Kidney epithelial cell (primary cell): ENCODE measurements around the gene TEX29. TPM values are rescaled to one million over a fixed set of nuclear protein-coding genes. Genes with fewer than 3 reads are reported as not detected.

Experiments used
- DNase-seq: peaks from one replicate; pipeline ENCODE4 v3.0.0-alpha.2; 2010; ENCODE audit warnings: low read depth
- H3K27me3 ChIP-seq: 2 replicates; pipeline ENCODE4 v1.6.0; 2011; ENCODE audit warnings: low read length; ENCODE audit not compliant: control insufficient read depth, insufficient read depth
- H3K36me3 ChIP-seq: 2 replicates; pipeline ENCODE4 v1.5.1; 2011; ENCODE audit warnings: low read length; ENCODE audit not compliant: control insufficient read depth, insufficient read depth
- H3K4me3 ChIP-seq: 2 replicates; pipeline ENCODE4 v1.5.1; 2011; ENCODE audit warnings: low read depth, mild to moderate bottlenecking, control low read depth, low read length
- total RNA-seq: library from RNA; depleted of rRNA; stranded (reverse); fragments of >200 nt; gene quantifications from 2 replicates; pipeline ENCODE4 v1.2.3, GENCODE V29; 2015
- TF ChIP-seq, protein P1 (sequence below): IDR thresholded peaks from 2 replicates; pipeline ENCODE4 v1.5.1; 2011; ENCODE audit warnings: mild to moderate bottlenecking, moderate library complexity, low read length, control low read depth, inconsistent platforms; ENCODE audit not compliant: insufficient read depth, poor library complexity, severe bottlenecking

Gene TEX29
- total RNA-seq, 1 donor from 2014 or later: not detected

DNA sequence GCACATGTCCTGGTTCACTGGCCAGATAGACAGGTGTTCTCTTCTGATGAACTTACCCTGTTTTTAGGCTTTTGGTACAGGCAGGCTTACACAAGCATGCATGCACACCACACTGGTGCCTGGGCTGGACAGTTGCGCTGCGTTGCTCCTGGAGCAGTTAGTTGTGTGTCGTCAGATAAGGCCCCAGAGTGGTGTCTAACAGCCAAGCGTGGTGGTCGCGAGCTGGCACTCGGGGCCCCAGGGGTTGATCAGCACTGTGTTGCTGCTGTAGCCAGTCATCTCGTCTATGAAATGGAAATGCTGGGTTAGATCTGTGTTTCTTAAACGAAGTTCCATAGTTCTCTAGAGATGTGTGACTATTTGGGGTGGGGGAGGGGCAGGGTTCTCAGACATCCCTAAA is 24.6 kb upstream of the TEX29 start:
- TF ChIP-seq, protein P1, sequence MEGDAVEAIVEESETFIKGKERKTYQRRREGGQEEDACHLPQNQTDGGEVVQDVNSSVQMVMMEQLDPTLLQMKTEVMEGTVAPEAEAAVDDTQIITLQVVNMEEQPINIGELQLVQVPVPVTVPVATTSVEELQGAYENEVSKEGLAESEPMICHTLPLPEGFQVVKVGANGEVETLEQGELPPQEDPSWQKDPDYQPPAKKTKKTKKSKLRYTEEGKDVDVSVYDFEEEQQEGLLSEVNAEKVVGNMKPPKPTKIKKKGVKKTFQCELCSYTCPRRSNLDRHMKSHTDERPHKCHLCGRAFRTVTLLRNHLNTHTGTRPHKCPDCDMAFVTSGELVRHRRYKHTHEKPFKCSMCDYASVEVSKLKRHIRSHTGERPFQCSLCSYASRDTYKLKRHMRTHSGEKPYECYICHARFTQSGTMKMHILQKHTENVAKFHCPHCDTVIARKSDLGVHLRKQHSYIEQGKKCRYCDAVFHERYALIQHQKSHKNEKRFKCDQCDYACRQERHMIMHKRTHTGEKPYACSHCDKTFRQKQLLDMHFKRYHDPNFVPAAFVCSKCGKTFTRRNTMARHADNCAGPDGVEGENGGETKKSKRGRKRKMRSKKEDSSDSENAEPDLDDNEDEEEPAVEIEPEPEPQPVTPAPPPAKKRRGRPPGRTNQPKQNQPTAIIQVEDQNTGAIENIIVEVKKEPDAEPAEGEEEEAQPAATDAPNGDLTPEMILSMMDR: no peak
- no peak for DNase-seq
- H3K36me3 ChIP-seq: no peaks in the 10 kb centered on the region
- no peak overlapping the region for H3K4me3 ChIP-seq
- no peaks in the 10 kb centered on the region for H3K27me3 ChIP-seq

DNA sequence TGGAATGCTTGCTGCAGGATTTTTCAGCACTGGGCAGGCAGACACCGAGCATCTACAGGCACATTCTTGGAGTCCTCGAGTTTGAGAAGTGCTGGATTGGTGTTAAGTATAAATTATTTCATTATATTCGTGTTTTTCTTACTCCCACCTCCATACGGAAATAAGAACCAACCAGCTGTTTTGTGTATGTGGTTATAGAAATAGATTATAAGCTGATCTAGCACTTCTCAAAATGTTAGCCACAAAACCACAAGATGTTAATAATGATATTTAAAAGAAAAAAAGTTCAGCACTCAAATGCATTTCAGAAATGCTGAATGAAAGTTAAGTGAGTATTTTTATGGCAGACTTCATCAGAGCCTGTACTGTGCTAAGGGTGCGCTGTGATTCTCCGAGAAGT is 24.0 kb upstream of the TEX29 start:
- TF ChIP-seq, protein P1: no peak
- no peaks in the 10 kb centered on the region for H3K27me3 ChIP-seq
- H3K4me3 ChIP-seq: no peak overlapping the region
- H3K36me3 ChIP-seq: no peaks in the 10 kb centered on the region
- no peak for DNase-seq

DNA sequence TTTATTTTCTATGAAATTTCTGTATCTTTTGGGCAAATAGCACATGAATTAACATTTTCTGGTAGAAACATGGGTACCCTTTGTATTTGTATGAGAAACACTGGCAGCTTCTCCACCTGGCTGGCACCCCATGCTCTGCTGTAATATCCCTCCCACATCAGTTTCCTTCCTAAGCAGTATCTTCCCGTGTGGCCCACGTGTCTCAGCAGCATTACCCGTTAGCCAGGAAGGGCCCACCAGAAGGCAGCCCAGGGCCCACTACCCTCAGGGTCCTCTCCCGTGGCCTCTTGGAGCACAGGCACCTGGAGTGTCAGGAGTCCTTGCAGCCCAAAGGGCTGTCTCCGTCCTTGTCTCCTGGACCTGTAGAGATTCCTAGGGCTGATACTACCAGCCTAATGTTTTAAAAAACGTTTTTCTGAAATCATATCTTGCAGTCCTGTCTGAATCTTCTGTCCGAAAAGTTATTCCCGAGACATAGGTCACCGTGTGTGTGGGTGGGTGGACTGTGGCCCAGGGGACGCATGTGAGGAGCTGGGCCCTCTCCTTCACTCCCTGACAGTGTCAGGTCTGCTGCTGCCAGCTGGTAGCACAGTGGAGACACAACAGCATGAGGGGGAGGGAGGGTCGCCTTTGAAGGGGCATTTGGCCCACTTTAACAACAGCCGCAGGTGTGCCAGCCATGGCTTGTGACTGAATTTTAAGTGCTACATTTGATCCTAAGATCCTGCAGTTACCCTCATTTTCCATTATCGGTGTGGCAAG is 22.0 kb upstream of the TEX29 start:
- no peaks in the 10 kb centered on the region for H3K36me3 ChIP-seq
- no peak for DNase-seq
- TF ChIP-seq, protein P1: no peak
- H3K4me3 ChIP-seq: no peak overlapping the region
- no peaks in the 10 kb centered on the region for H3K27me3 ChIP-seq

DNA sequence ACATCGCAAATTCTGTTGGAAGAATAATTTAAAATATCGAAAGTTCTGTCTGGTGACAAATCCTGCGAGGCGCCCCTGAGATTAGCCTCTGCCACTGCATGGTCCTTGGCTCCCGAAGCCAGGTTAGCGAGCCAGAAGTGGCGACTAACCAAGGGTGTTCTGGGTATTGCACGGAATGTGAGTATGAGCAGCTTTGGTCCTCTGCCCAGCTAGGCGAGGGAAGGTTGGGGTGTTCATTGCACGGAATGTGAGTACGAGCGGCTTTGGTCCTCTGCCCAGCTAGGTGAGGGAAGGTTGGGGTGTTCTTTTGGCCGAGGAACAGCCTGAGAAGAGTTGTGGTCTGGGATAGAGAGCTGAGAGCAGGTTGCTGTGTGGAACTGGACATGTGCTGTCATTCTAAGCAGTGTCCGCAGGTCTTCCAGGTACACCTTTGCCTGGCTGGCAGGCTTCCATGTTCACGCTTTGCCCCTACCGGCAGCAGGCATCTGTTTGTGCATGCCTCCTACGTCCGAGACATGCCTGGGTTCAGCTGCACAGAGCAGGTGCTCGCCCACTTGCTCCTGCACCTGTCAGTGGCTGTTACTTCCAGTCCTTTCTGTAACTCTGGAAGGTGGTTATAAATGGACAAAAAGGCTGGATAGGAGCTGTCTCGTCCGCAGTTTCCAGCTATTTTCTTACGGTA is 18.3 kb upstream of the TEX29 start:
- DNase-seq: no peak
- TF ChIP-seq, protein P1: no peak
- no peaks in the 10 kb centered on the region for H3K36me3 ChIP-seq
- H3K27me3 ChIP-seq: no peaks in the 10 kb centered on the region
- no peak overlapping the region for H3K4me3 ChIP-seq

DNA sequence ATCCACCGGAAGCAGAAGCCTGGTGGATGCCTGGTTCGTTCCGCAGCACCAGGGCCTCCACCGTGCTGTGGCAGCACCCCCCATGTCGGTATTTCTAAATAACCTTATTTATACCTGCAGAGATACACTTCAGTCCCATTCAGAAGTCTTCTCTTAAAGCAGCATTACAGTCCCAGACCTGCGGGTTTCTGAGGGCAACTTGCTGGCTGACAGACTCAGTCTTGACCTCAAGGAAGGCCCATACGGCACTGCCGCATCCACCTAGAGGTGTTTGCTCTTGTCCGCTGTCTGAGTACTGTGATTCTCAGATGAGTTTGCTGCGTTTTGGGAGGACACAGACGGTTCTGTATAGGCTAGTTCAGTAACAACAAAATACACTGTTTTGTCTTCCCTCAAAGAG is 16.9 kb upstream of the TEX29 start:
- H3K4me3 ChIP-seq: no peak overlapping the region
- TF ChIP-seq, protein P1: no peak
- DNase-seq: no peak
- H3K27me3 ChIP-seq: no peaks in the 10 kb centered on the region
- H3K36me3 ChIP-seq: no peaks in the 10 kb centered on the region
